GM10266 (cell line): ENCODE data around the gene ZFYVE28.

ENCODE experiments used
- DNase-seq: peaks from one replicate; pipeline ENCODE4 v3.0.0; 2012; ENCODE audit errors: extremely low spot score
- CTCF ChIP-seq: IDR thresholded peaks from 2 replicates; pipeline ENCODE4 v1.5.1; 2012; ENCODE audit warnings: mild to moderate bottlenecking, low read depth; ENCODE audit not compliant: control insufficient read depth, insufficient read depth; ENCODE audit errors: missing control alignments

ZFYVE28 gene

GRCh38 chr4:2338754-2339457 is 79.5 kb downstream of the ZFYVE28 start:
- no peak for TF ChIP-seq CTCF
- no peak for DNase-seq

GRCh38 chr4:2337896-2338295 is 80.5 kb downstream of the ZFYVE28 start:
- no peak for TF ChIP-seq CTCF
- DNase-seq = no peak

GRCh38 chr4:2337131-2337723 is 81.2 kb downstream of the ZFYVE28 start:
- no peak for DNase-seq
- no peak for TF ChIP-seq CTCF

- TF ChIP-seq CTCF = no peak
- DNase-seq = no peak
These were observed 81.8 kb downstream of the ZFYVE28 start for GRCh38 chr4:2336659-2337058.

GRCh38 chr4:2335729-2336101 is 82.7 kb downstream of the ZFYVE28 start:
- DNase-seq = no peak

GRCh38 chr4:2334826-2335728 is 83.4 kb downstream of the ZFYVE28 start:
- no peak for DNase-seq
- no peak for TF ChIP-seq CTCF

More at GRCh38 chr4:2335729-2336101, 82.7 kb downstream of the ZFYVE28 start:
- TF ChIP-seq CTCF = no peak
